HUES6 (cell line): ENCODE results near the gene BICC1.

Experiments
- H3K27ac ChIP-seq: 2 replicates; pipeline ENCODE4 v1.7.0; 2013; ENCODE audit warnings: low read depth, mild to moderate bottlenecking, low read length, inconsistent platforms
- H3K27me3 ChIP-seq: 2 replicates; pipeline ENCODE4 v1.6.1; 2013; ENCODE audit warnings: low read length; ENCODE audit not compliant: control insufficient read depth, insufficient read depth
- H3K36me3 ChIP-seq: 2 replicates; pipeline ENCODE4 v1.6.1; 2013; ENCODE audit warnings: low read length; ENCODE audit not compliant: control insufficient read depth, insufficient read depth
- H3K4me1 ChIP-seq: 2 replicates; pipeline ENCODE4 v1.6.1; 2013; ENCODE audit warnings: low read length; ENCODE audit not compliant: control insufficient read depth, insufficient read depth
- H3K4me3 ChIP-seq: 2 replicates; pipeline ENCODE4 v1.5.1; 2013; ENCODE audit warnings: low read depth, low read length
- H3K9ac ChIP-seq: one replicate; pipeline ENCODE4 v1.6.1; 2013; ENCODE audit warnings: mild to moderate bottlenecking, low read length
- H3K9me3 ChIP-seq: 2 replicates; pipeline ENCODE4 v1.6.1; 2013; ENCODE audit warnings: low read depth, low read length; ENCODE audit not compliant: control insufficient read depth, insufficient read depth

The BICC1 gene

GRCh38 chr10:58706836-58707235 is 194.2 kb downstream of the BICC1 start:
- no peak overlapping the region for H3K4me3 ChIP-seq
- H3K9ac ChIP-seq = no peak overlapping the region
- H3K27me3 ChIP-seq = no peaks in the 10 kb centered on the region
- no peak overlapping the region for H3K27ac ChIP-seq
- no peaks in the 10 kb centered on the region for H3K9me3 ChIP-seq
- no peaks in the 10 kb centered on the region for H3K4me1 ChIP-seq
- no peaks in the 10 kb centered on the region for H3K36me3 ChIP-seq

- H3K27me3 ChIP-seq = no peaks in the 10 kb centered on the region
- 0 out of 2 replicates have a peak, but pooled peaks cover 2% of the 10 kb centered on the region for H3K9me3 ChIP-seq
- no peak overlapping the region for H3K27ac ChIP-seq
- no peaks in the 10 kb centered on the region for H3K4me1 ChIP-seq
- no peak overlapping the region for H3K4me3 ChIP-seq
- H3K36me3 ChIP-seq = no peaks in the 10 kb centered on the region
- no peak overlapping the region for H3K9ac ChIP-seq
These were observed 199.5 kb downstream of the BICC1 start for GRCh38 chr10:58712141-58712540.

- Histone ChIP-seq H3K27me3 (no peaks in the 10 kb centered on the region), H3K36me3 (no peaks in the 10 kb centered on the region), H3K4me1 (no peaks in the 10 kb centered on the region), H3K27ac (no peak overlapping the region), H3K9ac (no peak overlapping the region), H3K9me3 (0 out of 2 replicates have a peak, but pooled peaks cover 2% of the 10 kb centered on the region), H3K4me3 (no peak overlapping the region)
These were observed 200.3 kb downstream of the BICC1 start for GRCh38 chr10:58712982-58713381.

DNA sequence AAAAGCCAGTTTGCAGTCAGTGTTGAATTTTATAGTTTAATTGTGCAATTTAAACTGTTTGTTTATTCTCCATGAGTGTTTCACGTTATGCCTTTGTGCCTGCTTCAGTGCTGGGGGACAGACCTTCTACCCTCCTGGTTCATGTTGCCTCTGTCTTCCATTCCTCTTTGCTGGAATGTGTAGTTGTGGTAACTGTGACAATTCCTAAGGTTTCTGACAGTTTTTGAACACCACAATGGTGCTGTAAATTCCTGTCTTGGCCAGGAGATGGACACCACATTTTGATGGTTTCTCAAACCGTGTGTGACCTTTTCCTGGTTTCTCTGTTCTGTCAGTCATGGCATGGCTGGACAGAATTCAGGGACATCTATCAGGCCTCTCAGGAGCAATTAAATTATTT is 201.7 kb downstream of the BICC1 start:
- Histone ChIP-seq H3K27me3 (no peaks in the 10 kb centered on the region), H3K9ac (no peak overlapping the region), H3K4me3 (no peak overlapping the region), H3K27ac (no peak overlapping the region), H3K4me1 (no peaks in the 10 kb centered on the region), H3K36me3 (no peaks in the 10 kb centered on the region), H3K9me3 (0 out of 2 replicates have a peak, but pooled peaks cover 2% of the 10 kb centered on the region)

DNA sequence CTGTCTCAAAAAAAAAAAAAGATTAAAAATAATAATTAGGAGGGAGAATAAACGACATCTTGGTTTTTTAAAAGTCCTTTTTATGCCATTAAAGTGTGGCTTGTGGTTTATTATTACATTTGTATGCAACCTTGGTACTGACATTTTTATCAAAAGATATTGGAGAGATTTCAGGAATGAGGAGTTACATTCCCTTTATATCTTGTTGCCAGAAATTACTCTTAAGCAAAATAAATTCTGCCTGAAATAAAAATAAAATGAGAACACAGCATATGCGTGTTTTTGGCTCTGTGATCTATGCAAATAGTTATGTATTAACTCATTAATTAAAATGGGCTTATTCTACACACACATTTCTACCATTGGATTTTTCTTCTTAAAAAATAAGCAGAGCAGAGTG is 202.4 kb downstream of the BICC1 start:
- H3K36me3 ChIP-seq = no peaks in the 10 kb centered on the region
- H3K27ac ChIP-seq = no peak overlapping the region
- no peaks in the 10 kb centered on the region for H3K27me3 ChIP-seq
- H3K9ac ChIP-seq = no peak overlapping the region
- no peaks in the 10 kb centered on the region for H3K4me1 ChIP-seq
- H3K4me3 ChIP-seq = no peak overlapping the region
- 0 out of 2 replicates have a peak, but pooled peaks cover 2% of the 10 kb centered on the region for H3K9me3 ChIP-seq

DNA sequence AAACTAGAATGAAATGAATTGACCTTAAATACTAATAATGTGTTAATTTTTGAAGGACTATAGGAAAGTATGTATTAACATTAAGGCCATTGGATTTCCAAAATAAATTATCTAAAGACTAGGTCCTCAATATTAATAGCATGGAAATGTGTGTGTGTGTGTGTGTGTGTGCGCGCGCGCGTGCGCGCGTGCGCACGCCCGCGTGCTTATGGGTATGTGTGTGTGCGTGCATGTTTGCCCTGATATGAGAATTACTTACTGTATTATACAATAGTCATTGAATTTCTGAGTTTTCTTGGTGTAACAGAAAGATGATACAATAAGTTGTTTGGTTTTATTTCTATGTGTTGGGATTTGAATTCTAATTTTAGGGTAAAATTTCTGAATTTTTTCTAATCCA is 205.9 kb downstream of the BICC1 start:
- no peaks in the 10 kb centered on the region for H3K27me3 ChIP-seq
- no peak overlapping the region for H3K27ac ChIP-seq
- no peak overlapping the region for H3K9ac ChIP-seq
- H3K4me3 ChIP-seq = no peak overlapping the region
- H3K9me3 ChIP-seq = no peaks in the 10 kb centered on the region
- H3K36me3 ChIP-seq = no peaks in the 10 kb centered on the region
- H3K4me1 ChIP-seq = no peaks in the 10 kb centered on the region

DNA sequence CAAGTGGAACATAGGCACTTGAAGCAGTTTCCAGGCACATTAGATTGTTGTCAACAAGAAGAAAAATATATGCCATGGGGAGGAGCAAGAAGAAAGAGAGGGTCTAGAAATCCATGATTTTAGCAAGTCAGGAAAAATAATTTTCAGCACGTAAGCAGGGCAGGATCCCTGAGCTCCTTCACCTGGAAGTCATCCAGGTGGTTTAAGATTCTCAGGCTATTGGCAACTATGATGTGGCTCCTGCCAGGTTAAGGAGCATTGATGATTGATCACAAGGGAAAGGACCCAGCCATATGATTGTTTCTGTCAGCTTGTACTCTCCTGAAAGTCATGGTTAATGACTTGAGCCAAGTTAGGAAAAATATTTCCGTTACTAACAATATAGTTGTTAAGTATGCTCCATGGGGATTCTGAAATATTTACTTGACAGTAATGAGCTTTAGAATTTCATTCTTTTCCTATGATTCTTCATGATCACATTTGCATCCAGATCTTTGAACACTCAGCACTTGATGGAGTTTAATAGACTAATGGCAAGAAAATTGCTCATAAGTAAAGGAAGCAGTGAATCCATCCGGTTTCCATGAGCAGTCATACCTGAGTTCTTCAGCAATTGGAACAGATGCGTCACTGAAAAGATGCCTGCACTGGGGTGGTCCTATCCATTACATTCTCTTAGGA is 209.1 kb downstream of the BICC1 start:
- no peak overlapping the region for H3K4me3 ChIP-seq
- no peak overlapping the region for H3K27ac ChIP-seq
- H3K36me3 ChIP-seq = no peaks in the 10 kb centered on the region
- H3K9me3 ChIP-seq = no peaks in the 10 kb centered on the region
- H3K27me3 ChIP-seq = no peaks in the 10 kb centered on the region
- no peaks in the 10 kb centered on the region for H3K4me1 ChIP-seq
- no peak overlapping the region for H3K9ac ChIP-seq

DNA sequence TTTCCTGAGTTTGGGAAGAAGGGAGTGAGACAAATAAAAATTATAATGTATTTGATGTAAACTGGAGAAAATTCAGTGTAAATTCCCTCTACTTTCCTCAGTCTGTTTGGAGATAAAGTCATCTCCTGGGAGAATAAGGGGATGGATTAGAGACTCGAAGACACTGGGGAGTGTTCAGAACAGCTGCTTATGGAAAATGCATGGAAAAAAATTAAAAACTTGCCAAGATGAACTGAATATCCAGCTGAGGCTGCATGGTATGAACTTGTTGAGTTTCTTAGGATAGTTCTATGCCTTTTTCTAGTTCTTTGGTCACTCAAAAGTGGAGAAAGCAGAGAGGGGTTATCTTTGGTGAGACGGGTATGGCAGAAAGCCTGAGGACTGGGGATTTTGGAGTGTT is 210.5 kb downstream of the BICC1 start:
- Histone ChIP-seq H3K4me1 (no peaks in the 10 kb centered on the region), H3K36me3 (no peaks in the 10 kb centered on the region), H3K9me3 (no peaks in the 10 kb centered on the region), H3K27me3 (no peaks in the 10 kb centered on the region), H3K9ac (no peak overlapping the region), H3K27ac (no peak overlapping the region), H3K4me3 (no peak overlapping the region)

DNA sequence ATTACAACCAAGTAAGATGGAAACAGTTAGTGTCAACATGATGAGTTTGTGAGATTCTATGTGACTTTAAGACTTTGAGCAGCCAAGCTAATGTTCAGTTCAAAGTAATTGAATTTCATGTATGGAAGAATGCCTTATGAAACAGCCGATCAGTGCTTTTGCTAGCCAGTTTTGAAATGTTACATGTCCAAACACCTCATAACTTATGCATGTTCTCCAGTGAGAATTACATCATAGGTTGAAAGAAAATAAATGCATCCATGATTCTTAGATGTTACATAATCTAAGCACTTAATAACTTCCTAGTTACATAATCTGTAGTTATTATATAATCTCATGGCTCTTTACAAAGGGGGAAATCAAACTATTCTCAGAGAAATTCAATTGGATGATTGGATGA is 211.3 kb downstream of the BICC1 start:
- Histone ChIP-seq H3K36me3 (no peaks in the 10 kb centered on the region), H3K4me3 (no peak overlapping the region), H3K27me3 (no peaks in the 10 kb centered on the region), H3K9me3 (no peaks in the 10 kb centered on the region), H3K4me1 (no peaks in the 10 kb centered on the region), H3K9ac (no peak overlapping the region), H3K27ac (no peak overlapping the region)

DNA sequence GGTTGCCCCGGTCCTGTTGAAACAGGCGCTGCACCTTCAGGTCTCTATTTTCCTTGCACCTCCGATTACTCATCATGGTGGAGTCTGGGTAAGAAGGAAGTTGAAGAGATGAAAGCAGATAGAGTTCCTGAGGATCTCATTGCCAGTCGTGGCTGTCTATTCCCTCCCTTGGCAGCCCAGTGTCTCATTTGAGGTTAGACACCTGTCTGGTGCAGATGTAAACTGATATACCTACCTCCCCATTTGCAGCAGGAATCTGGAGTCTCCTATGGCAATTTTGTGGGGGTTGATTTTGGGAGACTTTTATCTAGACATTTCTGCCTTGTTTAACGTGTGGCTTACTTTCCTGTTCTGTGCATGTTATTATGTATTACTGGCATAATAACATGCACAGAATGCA is 212.1 kb downstream of the BICC1 start:
- H3K9me3 ChIP-seq = no peaks in the 10 kb centered on the region
- H3K27me3 ChIP-seq = no peaks in the 10 kb centered on the region
- H3K36me3 ChIP-seq = no peaks in the 10 kb centered on the region
- no peak overlapping the region for H3K9ac ChIP-seq
- no peak overlapping the region for H3K27ac ChIP-seq
- H3K4me1 ChIP-seq = no peaks in the 10 kb centered on the region
- no peak overlapping the region for H3K4me3 ChIP-seq

DNA sequence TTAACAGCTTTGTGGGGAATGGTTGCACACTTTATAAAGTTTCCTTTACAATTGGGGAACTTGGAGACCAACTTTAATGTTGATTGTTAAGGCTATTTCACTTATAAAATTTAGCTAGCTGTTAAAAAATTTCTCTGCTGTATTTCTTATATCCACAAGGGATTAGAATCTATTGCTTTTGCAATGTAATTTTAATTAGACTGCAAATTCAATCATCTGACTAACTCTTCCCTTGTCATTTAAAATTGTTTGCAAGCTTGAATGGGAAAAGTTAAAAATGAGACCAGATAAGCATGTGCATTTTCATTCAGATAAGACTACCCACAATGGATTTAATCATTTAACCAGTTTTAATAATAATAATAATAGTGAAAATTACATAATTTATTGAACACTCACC is 213.2 kb downstream of the BICC1 start:
- no peak overlapping the region for H3K4me3 ChIP-seq
- H3K27me3 ChIP-seq = no peaks in the 10 kb centered on the region
- no peaks in the 10 kb centered on the region for H3K36me3 ChIP-seq
- H3K27ac ChIP-seq = no peak overlapping the region
- H3K9me3 ChIP-seq = peaks cover 9% of the 10 kb centered on the region
- H3K4me1 ChIP-seq = no peaks in the 10 kb centered on the region
- H3K9ac ChIP-seq = no peak overlapping the region
